ENCODE results near the gene EN2.

GRCh38 chr7:155416646-155417380 is 41.1 kb upstream of the EN2 start:
- TF ChIP-seq, protein P1, sequence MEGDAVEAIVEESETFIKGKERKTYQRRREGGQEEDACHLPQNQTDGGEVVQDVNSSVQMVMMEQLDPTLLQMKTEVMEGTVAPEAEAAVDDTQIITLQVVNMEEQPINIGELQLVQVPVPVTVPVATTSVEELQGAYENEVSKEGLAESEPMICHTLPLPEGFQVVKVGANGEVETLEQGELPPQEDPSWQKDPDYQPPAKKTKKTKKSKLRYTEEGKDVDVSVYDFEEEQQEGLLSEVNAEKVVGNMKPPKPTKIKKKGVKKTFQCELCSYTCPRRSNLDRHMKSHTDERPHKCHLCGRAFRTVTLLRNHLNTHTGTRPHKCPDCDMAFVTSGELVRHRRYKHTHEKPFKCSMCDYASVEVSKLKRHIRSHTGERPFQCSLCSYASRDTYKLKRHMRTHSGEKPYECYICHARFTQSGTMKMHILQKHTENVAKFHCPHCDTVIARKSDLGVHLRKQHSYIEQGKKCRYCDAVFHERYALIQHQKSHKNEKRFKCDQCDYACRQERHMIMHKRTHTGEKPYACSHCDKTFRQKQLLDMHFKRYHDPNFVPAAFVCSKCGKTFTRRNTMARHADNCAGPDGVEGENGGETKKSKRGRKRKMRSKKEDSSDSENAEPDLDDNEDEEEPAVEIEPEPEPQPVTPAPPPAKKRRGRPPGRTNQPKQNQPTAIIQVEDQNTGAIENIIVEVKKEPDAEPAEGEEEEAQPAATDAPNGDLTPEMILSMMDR (IDR thresholded peaks at IDR 0.05; ENCODE audit: poor library complexity) = no peak
- no peak for TF ChIP-seq EZH2phosphoT487 (IDR thresholded peaks at IDR 0.05; ENCODE audit: low read depth, severe bottlenecking, unreplicated experiment)

Data from hepatocyte (in vitro differentiated cells).